ENCODE results near the gene IFITM1. TPM values are rescaled to one million over a fixed set of nuclear protein-coding genes. Genes with fewer than 3 reads are reported as not detected.
"Not testable (repeated sequence)": the region's sequence is repeated elsewhere in the genome, so short reads cannot be mapped to it uniquely, and the experiment has no call there.

Gene IFITM1
- total RNA-seq, 2 experiments from 2014 or later = 248 to 285 TPM

DNA sequence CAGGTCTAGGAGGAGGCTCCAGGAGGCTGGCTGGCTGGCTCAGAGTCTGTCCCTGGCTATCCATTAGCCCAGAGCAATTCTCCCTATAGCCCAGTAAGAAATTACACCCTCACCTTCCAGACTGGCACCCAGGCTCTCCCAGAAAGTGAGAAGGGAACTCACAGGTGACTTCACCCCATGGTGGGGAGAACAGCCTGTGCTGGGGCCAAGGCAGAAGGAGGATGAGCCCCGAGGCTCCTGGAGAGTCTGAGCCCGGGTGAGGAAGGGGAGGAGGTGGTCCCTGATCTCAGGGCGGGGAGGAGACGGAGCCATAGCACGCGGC is 675 bp downstream of the IFITM1 start:
- DNase-seq; H3K9me3 Mint-ChIP-seq (ENCODE audit: low read depth); H3K27me3 Mint-ChIP-seq; POLR2A ChIA-PET: not testable (repeated sequence)
- H3K4me1 Mint-ChIP-seq = peaks cover 29% of the 10 kb centered on the region
- H3K27ac Mint-ChIP-seq = peak overlapping the region; percentile 99
- CTCF ChIA-PET = interaction anchor here (0.5 to 4.0 kb wide), 2 partner anchors 25 to 64 kb away, joined by 4 to 26 read pairs; no protein-coding TSS in a partner anchor
- intact Hi-C loops (cut with DNase I, micrococcal nuclease) = loop anchor here (2.0 to 5.0 kb wide), 3 partner anchors 107 to 483 kb away; partner anchors contain the start of genes BET1L (in 1 of the 2), RIC8A (in 1 of the 2), RNH1 (in 1 of the 2) and SLC25A22 (in 1 of the 2)
- peak overlapping the region; percentile 95 for H3K4me3 Mint-ChIP-seq
- ATAC-seq = peak; percentile 0
- H3K36me3 Mint-ChIP-seq (ENCODE audit: low read depth) = peaks cover 43% of the 10 kb centered on the region

DNA sequence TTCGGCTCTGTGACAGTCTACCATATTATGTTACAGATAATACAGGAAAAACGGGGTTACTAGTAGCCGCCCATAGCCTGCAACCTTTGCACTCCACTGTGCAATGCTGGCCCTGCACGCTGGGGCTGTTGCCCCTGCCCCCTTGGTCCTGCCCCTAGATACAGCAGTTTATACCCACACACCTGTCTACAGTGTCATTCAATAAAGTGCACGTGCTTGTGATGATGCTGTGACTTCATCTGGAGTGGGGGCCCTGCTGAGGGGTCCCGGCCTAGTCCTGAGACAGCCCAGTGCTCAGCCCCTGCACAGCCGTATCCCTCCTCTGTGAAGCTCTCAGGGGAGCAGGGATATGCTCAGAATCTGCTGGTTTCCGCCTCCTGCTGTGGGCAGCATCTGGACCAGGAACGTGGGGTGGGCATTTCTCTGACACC is 1.2 kb downstream of the IFITM1 start:
- peak; percentile 59 for DNase-seq
- intact Hi-C loops (cut with DNase I, micrococcal nuclease) = loop anchor here in 1 of 2 experiments (2.0 kb wide), 1 partner anchor 192 kb away; the partner anchor contains the start of gene RNH1
- no peaks in the 10 kb centered on the region for H3K27me3 Mint-ChIP-seq
- H3K36me3 Mint-ChIP-seq (ENCODE audit: low read depth) = peaks cover 40% of the 10 kb centered on the region
- H3K4me3 Mint-ChIP-seq = peak overlapping the region; percentile 95
- H3K9me3 Mint-ChIP-seq (ENCODE audit: low read depth) = no peaks in the 10 kb centered on the region
- peaks cover 29% of the 10 kb centered on the region for H3K4me1 Mint-ChIP-seq
- peak overlapping the region; percentile 99 for H3K27ac Mint-ChIP-seq
- POLR2A ChIA-PET = interaction anchor here (0.6 kb wide), 2 partner anchors 33 to 112 kb away, joined by 3 read pairs; no protein-coding TSS in a partner anchor
- no peak for ATAC-seq
- CTCF ChIA-PET = interaction anchor here (3.6 to 4.0 kb wide), 2 partner anchors 9 to 65 kb away, joined by 26 to 42 read pairs; partner anchors contain the start of gene IFITM2

DNA sequence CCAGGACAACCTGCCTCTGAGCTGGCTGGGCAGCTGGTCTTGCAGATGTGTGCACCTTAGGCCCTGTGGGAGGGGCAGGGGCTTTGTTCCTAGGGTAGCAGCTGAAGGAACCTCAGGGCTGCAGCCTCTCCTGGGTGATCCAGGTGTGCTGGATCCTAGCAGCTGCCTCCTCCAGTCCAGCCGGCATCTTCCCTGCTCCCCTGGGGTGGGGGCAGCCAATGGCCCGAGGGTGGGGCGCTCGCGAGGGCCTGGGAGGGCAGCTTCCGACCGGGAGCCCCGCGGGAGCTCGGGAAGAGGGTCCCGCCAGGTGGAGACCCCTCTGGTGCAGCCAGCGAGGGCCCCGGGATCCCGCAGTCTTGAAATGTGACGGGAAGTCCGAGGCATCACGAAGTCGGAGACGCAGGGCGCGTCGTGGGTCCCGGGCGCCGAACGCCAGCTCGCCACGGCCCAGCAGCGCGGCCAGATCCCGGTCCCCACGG is 1.7 kb downstream of the IFITM1 start:
- Mint-ChIP-seq H3K36me3 (ENCODE audit: low read depth) (peaks cover 45% of the 10 kb centered on the region), H3K4me1 (peaks cover 33% of the 10 kb centered on the region), H3K27ac (peak overlapping the region; percentile 99), H3K4me3 (peak overlapping the region; percentile 95), H3K27me3 (no peaks in the 10 kb centered on the region), H3K9me3 (ENCODE audit: low read depth) (no peaks in the 10 kb centered on the region)
- DNase-seq (peak; percentile 46), ATAC-seq (no peak)
- ChIA-PET POLR2A (interaction anchor here (0.6 kb wide), 2 partner anchors 32 to 113 kb away, joined by 3 read pairs; no protein-coding TSS in a partner anchor), CTCF (interaction anchor here (0.6 to 4.0 kb wide), 6 partner anchors 10 to 65 kb away, joined by 3 to 42 read pairs (median 12); partner anchors contain the start of genes IFITM2 and PGGHG)
- intact Hi-C loops (cut with DNase I, micrococcal nuclease) = loop anchor here in 1 of 2 experiments (2.0 kb wide), 1 partner anchor 191 kb away; the partner anchor contains the start of gene RNH1

DNA sequence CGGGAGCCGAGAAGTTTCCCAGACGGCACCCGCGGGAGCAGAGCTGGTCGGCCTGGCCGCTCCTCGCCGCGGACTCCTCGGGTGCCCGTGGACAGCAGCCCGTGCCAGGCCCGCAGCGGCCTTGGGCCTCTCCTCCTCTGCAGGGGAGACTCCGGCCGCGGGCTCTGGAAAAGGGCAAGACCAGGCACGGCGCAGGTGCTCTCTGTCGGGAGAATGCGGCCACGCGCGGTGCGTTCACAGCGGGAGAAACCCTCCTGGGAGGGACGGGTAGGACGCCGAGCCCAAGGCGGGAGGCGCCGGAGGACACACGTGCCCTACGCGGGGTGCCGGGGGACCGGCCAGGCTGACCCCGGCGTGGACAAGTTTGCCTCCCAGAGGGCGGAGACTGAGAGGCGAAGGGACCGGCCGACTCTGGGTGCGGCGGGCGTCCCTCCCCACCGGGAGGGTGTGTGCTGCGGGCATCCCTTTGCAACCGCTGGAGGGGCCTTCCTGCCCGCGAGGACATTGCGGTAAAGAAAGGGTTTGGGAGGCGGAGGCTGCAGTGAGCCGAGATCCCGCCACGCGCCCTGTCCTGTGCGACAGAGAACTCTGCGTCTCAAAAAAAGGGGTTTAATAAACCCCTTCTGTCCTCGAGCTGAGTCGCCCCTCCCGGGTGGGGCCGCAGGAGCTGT is 2.3 kb downstream of the IFITM1 start:
- ChIA-PET CTCF (interaction anchor here (0.6 to 4.0 kb wide), 17 partner anchors 7 to 109 kb away, joined by 3 to 42 read pairs (median 4); partner anchors contain the start of genes BET1L, IFITM2, PGGHG and RIC8A), POLR2A (interaction anchor here (0.6 to 1.8 kb wide), 2 partner anchors 11 to 113 kb away, joined by 3 to 5 read pairs; no protein-coding TSS in a partner anchor)
- Mint-ChIP-seq H3K27me3 (no peaks in the 10 kb centered on the region), H3K4me1 (peaks cover 38% of the 10 kb centered on the region), H3K27ac (peak overlapping the region; percentile 95), H3K36me3 (ENCODE audit: low read depth) (peaks cover 45% of the 10 kb centered on the region), H3K9me3 (ENCODE audit: low read depth) (no peaks in the 10 kb centered on the region), H3K4me3 (peak overlapping the region; percentile 95)
- ATAC-seq = no peak
- intact Hi-C loops (cut with DNase I, micrococcal nuclease) = loop anchor here (2.0 kb wide), 2 partner anchors 47 to 79 kb away; partner anchors contain the start of genes PSMD13 (in 1 of the 2) and SIRT3 (in 1 of the 2)
- peak; percentile 56 for DNase-seq

DNA sequence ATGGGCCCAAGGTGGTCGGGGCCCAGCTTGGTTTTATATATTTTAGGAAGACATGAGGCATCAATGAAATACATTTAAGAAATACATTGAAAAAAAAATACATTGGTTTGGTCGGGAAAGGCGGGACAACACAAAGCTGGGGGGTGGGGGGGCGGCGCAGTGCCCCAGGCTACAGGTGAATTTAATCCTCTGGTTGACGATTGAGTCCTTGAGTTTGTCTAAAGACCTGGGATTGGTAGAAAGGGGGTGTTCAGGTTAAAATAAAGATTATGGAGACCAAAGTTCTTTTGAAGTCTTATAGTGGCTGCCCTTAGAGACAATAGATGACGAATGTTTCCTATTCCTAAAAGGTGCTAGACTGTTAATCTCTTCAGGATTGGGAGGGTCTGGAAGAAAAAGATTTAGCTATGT is 3.1 kb downstream of the IFITM1 start:
- ATAC-seq (no peak), DNase-seq (peak; percentile 23)
- Mint-ChIP-seq H3K27ac (peak overlapping the region; percentile 95), H3K27me3 (no peaks in the 10 kb centered on the region), H3K36me3 (ENCODE audit: low read depth) (peaks cover 45% of the 10 kb centered on the region), H3K4me3 (peak overlapping the region; percentile 95), H3K4me1 (peaks cover 35% of the 10 kb centered on the region), H3K9me3 (ENCODE audit: low read depth) (no peaks in the 10 kb centered on the region)
- ChIA-PET CTCF (interaction anchor here (0.6 to 4.0 kb wide), 21 partner anchors 8 to 131 kb away, joined by 3 to 42 read pairs (median 5); partner anchors contain the start of genes BET1L, IFITM2 and RIC8A), POLR2A (interaction anchor here (0.6 to 1.8 kb wide), 4 partner anchors 12 to 51 kb away, joined by 3 to 6 read pairs (median 4); no protein-coding TSS in a partner anchor)
- intact Hi-C loops (cut with DNase I, micrococcal nuclease) = loop anchor here (2.0 kb wide), 2 partner anchors 48 to 80 kb away; partner anchors contain the start of genes PSMD13 (in 1 of the 2) and SIRT3 (in 1 of the 2)

DNA sequence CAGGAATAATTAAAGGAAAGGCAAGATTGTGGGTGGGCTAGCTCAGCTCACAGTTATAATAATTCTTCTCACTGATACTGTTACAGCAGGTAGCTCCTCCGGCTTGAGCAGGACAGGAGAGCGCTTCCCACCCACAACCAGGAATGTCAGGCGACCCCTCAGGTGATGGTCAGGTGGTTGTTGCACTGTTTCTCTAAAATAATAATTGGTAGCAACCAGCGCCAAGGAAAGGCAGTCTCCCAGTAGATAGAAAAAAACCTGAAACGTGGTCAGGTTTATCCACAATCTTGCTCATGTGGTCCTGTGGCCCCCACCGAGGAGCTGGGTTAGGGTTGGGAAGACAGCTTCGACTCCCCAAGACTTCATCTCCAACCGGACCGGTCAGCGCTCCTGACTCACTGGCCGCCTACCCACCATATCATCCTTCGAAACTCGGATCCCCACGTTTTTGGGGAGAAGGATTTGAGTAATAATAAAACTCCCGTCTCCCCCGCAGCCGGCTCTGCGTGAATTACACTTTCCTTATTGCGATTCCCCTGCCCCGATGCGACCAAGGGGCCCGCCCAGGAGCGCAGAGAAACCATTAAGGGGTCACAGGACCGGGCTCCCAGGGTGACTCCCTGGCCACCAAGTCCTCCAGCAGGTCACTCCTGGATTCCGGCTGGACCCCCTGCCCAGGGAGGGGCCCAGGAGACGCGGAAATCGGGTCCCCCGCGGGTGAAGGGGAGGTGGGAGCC is 4.0 kb downstream of the IFITM1 start:
- Mint-ChIP-seq H3K4me3 (peak overlapping the region; percentile 95), H3K36me3 (ENCODE audit: low read depth) (peaks cover 45% of the 10 kb centered on the region), H3K4me1 (peaks cover 29% of the 10 kb centered on the region), H3K27ac (peak overlapping the region; percentile 95)
- not testable (repeated sequence) for ATAC-seq; H3K27me3 Mint-ChIP-seq; H3K9me3 Mint-ChIP-seq (ENCODE audit: low read depth)
- DNase-seq = peak; percentile 8
- ChIA-PET CTCF (interaction anchor here (0.8 to 4.0 kb wide), 18 partner anchors 9 to 130 kb away, joined by 3 to 42 read pairs (median 6); partner anchors contain the start of genes BET1L, IFITM2 and RIC8A), POLR2A (interaction anchor here (0.6 to 1.8 kb wide), 7 partner anchors 9 to 81 kb away, joined by 3 to 6 read pairs (median 3); partner anchors contain the start of gene PSMD13)
- intact Hi-C loops (cut with DNase I, micrococcal nuclease) = loop anchor here (2.0 kb wide), 2 partner anchors 49 to 81 kb away; partner anchors contain the start of genes PSMD13 (in 1 of the 2) and SIRT3 (in 1 of the 2)

DNA sequence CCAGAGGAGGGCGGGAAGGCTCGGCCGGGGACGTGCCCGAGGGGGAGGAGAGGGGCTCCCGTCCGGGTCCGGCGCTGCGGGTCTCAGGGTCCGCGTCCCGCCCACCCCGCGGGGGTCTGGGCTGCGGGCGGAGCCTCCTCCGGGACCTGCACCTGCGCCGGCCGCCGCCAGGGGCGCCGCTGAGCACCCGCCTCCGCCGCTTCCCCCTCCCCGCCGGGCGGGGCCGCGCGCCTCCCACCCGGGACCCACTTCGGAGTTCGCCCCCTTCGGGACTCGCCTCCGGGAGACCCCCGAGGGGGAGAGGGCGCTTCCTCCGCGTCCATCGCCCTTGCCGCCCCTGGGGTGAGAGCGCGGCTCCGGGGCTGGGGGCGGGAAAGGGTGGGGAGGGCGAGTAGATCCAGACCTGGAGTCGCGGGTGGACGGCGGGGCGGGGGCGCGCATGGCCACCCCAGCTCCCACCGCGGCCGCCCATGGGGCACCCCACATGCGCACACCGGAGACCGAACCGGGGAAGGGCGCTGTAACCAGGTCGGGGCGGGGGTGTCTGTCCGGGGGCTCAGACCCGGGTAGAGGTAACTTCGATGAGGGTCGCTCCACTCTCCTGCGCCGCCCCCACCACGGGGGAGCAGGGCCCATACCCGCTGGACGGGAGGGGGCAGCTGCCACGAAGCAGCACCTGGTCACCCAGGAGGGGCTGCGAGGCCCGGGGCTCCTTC is 4.7 kb downstream of the IFITM1 start:
- Mint-ChIP-seq H3K4me3 (peak overlapping the region; percentile 78), H3K36me3 (ENCODE audit: low read depth) (peaks cover 45% of the 10 kb centered on the region), H3K4me1 (peaks cover 25% of the 10 kb centered on the region)
- DNase-seq; intact Hi-C loops (cut with DNase I, micrococcal nuclease); H3K27ac Mint-ChIP-seq; H3K27me3 Mint-ChIP-seq; H3K9me3 Mint-ChIP-seq (ENCODE audit: low read depth): not testable (repeated sequence)
- ChIA-PET CTCF (interaction anchor here (1.1 to 4.0 kb wide), 7 partner anchors 9 to 68 kb away, joined by 3 to 42 read pairs (median 9); partner anchors contain the start of gene IFITM2), POLR2A (interaction anchor here (0.7 to 1.6 kb wide), 3 partner anchors 9 to 37 kb away, joined by 3 to 6 read pairs (median 3); no protein-coding TSS in a partner anchor)
- ATAC-seq = peak; percentile 5

DNA sequence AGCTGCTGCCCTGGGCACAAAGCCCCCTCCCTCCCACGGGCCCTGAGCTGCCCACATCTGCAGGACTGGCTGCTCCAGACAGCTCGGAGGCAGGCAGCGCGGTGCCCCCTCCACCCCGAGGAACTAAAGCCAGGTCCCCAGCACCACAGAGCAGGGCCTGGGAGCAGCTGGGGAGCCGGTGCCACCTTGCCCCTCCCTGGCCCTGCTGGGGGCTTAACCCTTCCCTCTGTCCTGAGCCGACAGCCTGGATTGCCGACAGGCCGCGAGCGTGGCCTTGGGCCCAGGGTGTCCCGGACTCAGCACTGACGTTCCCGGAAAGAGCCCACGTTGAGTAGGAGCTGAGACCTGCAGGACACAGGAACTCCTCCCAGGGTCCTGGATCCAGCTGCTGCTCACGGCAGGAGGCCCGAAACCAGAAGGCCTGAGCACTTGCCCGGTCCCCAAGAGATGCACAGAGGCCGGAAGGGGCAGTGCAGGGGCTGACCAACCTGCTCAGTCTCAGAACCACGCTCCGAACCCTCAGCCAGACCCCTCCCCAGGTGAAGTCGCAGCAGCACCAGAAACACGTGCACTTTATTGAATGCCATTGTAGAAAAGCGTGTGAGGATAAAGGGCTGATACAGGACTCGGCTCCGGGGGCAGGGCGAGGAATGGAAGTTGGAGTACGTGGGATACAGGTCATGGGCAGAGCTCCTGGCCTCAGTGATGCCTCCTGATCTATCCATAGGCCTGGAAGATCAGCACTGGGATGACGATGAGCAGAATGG is 5.5 kb downstream of the IFITM1 start:
- intact Hi-C loops (cut with DNase I, micrococcal nuclease); POLR2A ChIA-PET; H3K27me3 Mint-ChIP-seq; H3K9me3 Mint-ChIP-seq (ENCODE audit: low read depth): not testable (repeated sequence)
- ATAC-seq (peak; percentile 8), DNase-seq (peak; percentile 56)
- Mint-ChIP-seq H3K4me3 (peak overlapping the region; percentile 78), H3K27ac (peak overlapping the region; percentile 93), H3K36me3 (ENCODE audit: low read depth) (peaks cover 40% of the 10 kb centered on the region), H3K4me1 (peaks cover 29% of the 10 kb centered on the region)
- CTCF ChIA-PET = interaction anchor here (0.6 to 1.5 kb wide), 3 partner anchors 10 to 14 kb away, joined by 3 read pairs; no protein-coding TSS in a partner anchor

DNA sequence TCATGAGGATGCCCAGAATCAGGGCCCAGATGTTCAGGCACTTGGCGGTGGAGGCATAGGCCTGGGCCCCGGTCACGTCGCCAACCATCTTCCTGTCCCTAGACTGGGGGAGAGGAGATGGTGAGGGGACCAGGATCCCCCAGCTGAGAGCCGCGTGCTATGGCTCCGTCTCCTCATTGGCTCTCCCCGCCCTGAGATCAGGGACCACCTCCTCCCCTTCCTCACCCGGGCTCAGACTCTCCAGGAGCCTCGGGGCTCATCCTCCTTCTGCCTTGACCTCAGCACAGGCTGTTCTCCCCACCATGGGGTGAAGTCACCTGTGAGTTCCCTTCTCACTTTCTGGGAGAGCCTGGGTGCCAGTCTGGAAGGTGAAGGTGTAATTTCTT is 6.0 kb downstream of the IFITM1 start:
- Mint-ChIP-seq H3K4me1 (peaks cover 34% of the 10 kb centered on the region), H3K27ac (peak overlapping the region; percentile 93), H3K4me3 (peak overlapping the region; percentile 78), H3K36me3 (ENCODE audit: low read depth) (peaks cover 34% of the 10 kb centered on the region)
- ChIA-PET POLR2A (interaction anchor here (0.5 kb wide), 1 partner anchor 10 kb away, joined by 3 read pairs; no protein-coding TSS in a partner anchor), CTCF (interaction anchor here (1.5 kb wide), 1 partner anchor 9 kb away, joined by 3 read pairs; no protein-coding TSS in a partner anchor)
- intact Hi-C loops (cut with DNase I, micrococcal nuclease); DNase-seq; H3K9me3 Mint-ChIP-seq (ENCODE audit: low read depth); H3K27me3 Mint-ChIP-seq: not testable (repeated sequence)
- ATAC-seq = peak; percentile 37

Data from activated CD4-positive, alpha-beta T cell treated with anti-CD3 and anti-CD28 coated beads for 36 hours (primary cell).